ENCODE measurements around the gene TFR2. TPM values are rescaled to one million over a fixed set of nuclear protein-coding genes. Genes with fewer than 3 reads are reported as not detected.

Gene TFR2
- total and polyA plus RNA-seq, 9 of the 15 experiments (the other 6 are each of a cell fraction or from before 2014, with no cell fraction given), result 3.8 to 123 (median 51.1) TPM

GRCh38 chr7:100603726-100604027, 37.7 kb downstream of the TFR2 start (continued):
- no peak for TF ChIP-seq SAFB (IDR thresholded peaks at IDR 0.05; ENCODE audit: borderline replicate concordance, low read depth, low read length)
- TF ChIP-seq HNRNPK (IDR thresholded peaks at IDR 0.05; ENCODE audit: low read depth, low read length, poor library complexity, severe bottlenecking), result no peak
- TF ChIP-seq ZC3H11A (IDR thresholded peaks at IDR 0.05; ENCODE audit: low read depth, low read length), result no peak
- TF ChIP-seq REST (IDR thresholded peaks at IDR 0.05; ENCODE audit: borderline replicate concordance), result no peak
- no peak for TF ChIP-seq REST (CRISPR knock-in tag; IDR thresholded peaks at IDR 0.05; ENCODE audit: low read depth)
- 0 out of 2 replicates have a peak, but pooled peaks have one; percentile 45 for TF ChIP-seq ZFX (CRISPR knock-in tag; IDR thresholded peaks at IDR 0.05)
- TF ChIP-seq SETDB1 (IDR thresholded peaks at IDR 0.05; ENCODE audit: low read length), result no peak
- TF ChIP-seq CUX1 (CRISPR knock-in tag; IDR thresholded peaks at IDR 0.05), result no peak
- TF ChIP-seq ETV6 (IDR thresholded peaks at IDR 0.05; ENCODE audit: borderline replicate concordance in 1 of 2, low read depth in 2 of 2, low read length in 1 of 2), result no peak
- no peak for TF ChIP-seq ETV6 (CRISPR knock-in tag; IDR thresholded peaks at IDR 0.05; ENCODE audit: borderline replicate concordance)
- no peak; a peak in 1 of 4 replicates for TF ChIP-seq FOXA3 (CRISPR knock-in tag; conservative IDR thresholded peaks at IDR 0.05 in 1 of 2, IDR thresholded peaks at IDR 0.05 in 1 of 2)
- TF ChIP-seq SRSF9 (IDR thresholded peaks at IDR 0.05; ENCODE audit: borderline replicate concordance, low read depth, low read length), result no peak
- no peak for TF ChIP-seq ZNF311 (CRISPR knock-in tag; IDR thresholded peaks at IDR 0.05)
- TF ChIP-seq ZBTB7A (IDR thresholded peaks at IDR 0.05; ENCODE audit: borderline replicate concordance, control insufficient read depth, low read depth, low read length), result no peak
- peak; percentile 54; the same call in 1 of the 2 replicates for TF ChIP-seq HDGF (IDR thresholded peaks at IDR 0.05)

All from K562 (cell line).